AG09309 (cell line): ENCODE measurements around the gene CEMIP2.

Source experiments
- DNase-seq: peaks from one replicate; pipeline ENCODE4 v3.0.0-alpha.2; 2010; ENCODE audit warnings: low read depth
- H3K4me3 ChIP-seq: 2 replicates; pipeline ENCODE4 v1.5.1; 2011; ENCODE audit warnings: mild to moderate bottlenecking, low read depth, low read length, moderate library complexity; ENCODE audit not compliant: control insufficient read depth
- CTCF ChIP-seq: IDR thresholded peaks from 2 replicates; pipeline ENCODE4 v1.5.1; 2011; ENCODE audit warnings: mild to moderate bottlenecking, low read depth, low read length, inconsistent platforms; ENCODE audit not compliant: insufficient read depth, control insufficient read depth; ENCODE audit errors: missing control alignments

CEMIP2 gene

DNA sequence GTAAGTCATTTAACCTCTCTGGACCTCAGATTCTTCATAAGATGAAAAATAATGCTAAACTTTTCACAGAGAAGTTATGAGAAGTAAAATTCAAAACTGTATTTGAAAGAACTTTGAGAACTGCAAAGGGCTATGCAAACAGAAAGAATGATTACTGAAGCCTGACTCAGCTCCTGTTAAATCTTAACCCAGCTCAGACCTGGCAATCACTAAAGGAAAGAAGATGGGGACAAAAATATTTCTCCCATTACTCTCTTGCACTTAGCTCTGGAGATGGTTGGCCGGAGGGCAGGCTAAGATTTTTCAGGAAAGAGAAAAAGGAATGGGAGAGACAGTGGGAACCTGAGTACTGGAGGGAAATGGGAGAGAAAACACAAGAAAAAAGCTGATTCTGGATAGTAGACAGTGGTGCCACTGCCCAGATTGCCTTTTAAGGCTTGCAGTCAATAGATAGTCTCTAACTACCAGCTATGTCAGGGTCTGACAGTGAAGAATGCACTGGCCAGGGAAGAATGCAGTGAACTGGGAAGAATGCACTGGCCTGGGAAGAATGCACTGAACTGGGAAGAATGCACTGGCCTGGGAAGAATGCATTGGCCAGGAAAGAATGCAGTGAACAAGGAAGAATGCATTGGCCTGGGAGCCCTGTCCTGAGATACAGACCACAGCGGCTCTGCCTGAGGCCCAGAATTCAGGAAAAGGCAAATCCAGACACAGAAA is 25.2 kb upstream of the CEMIP2 start:
- DNase-seq = peak; percentile 23
- TF ChIP-seq CTCF = no peak
- H3K4me3 ChIP-seq = no peak overlapping the region

GRCh38 chr9:71791875-71792274 is 23.6 kb upstream of the CEMIP2 start:
- no peak for DNase-seq
- H3K4me3 ChIP-seq = no peak overlapping the region
- TF ChIP-seq CTCF = no peak

- no peak for TF ChIP-seq CTCF
- DNase-seq = no peak
- H3K4me3 ChIP-seq = no peak overlapping the region
Measured at GRCh38 chr9:71790296-71790695, 22.0 kb upstream of the CEMIP2 start.

DNA sequence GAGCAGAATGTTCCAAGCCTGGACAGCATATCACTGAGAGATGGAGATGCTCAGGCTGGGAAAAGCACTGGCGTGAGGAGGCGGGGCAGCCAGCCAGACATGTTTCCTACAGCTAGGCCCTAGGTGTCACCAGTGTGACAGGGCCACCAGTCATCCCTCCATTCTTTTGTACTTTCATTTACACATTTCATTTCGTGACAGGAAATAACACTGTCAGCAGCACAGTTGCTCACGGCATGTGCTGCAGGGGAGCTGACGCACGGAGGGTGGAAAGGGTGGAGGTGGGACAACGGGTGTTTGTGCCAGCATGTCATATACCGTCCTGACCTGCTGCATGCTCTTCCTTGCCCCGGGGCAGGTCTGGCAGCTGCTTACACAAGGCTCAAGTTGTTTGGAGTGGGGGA is 14.8 kb upstream of the CEMIP2 start:
- no peak for DNase-seq
- no peak for TF ChIP-seq CTCF
- no peak overlapping the region for H3K4me3 ChIP-seq

DNA sequence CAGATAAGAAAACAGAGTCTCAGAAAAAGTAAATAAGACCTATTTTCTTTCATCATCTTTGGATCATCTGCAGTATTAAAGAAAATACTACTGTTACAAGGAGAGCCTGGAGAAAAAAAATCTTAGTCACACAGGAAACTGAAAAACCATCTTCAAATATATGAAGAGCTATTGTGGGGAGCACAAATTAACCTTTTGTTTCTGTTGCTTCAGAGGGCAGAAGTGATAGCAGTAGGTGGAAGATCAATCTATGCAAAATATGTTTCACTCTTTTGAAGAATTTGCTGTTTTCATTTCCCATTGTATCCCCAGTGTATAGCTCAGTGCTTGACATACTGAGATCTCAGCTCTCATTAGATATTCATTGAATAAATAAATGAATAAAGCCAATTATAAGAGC is 13.1 kb upstream of the CEMIP2 start:
- no peak overlapping the region for H3K4me3 ChIP-seq
- TF ChIP-seq CTCF = no peak
- DNase-seq = no peak

GRCh38 chr9:71780953-71781352 is 12.6 kb upstream of the CEMIP2 start:
- TF ChIP-seq CTCF = no peak
- DNase-seq = no peak
- no peak overlapping the region for H3K4me3 ChIP-seq
